C4-2B (cell line): Measurements from ENCODE around the gene KIAA0930.

Experiments used
- ZFX ChIP-seq: fragments of 450-650 bp; IDR thresholded peaks from 2 replicates; pipeline ENCODE4 v1.6.1; 2017
- TF ChIP-seq, protein P1 (sequence below): fragments of 450-650 bp; conservative IDR thresholded peaks from 2 replicates; pipeline ENCODE4 v1.5.1; 2017; ENCODE audit warnings: mild to moderate bottlenecking

DNA sequence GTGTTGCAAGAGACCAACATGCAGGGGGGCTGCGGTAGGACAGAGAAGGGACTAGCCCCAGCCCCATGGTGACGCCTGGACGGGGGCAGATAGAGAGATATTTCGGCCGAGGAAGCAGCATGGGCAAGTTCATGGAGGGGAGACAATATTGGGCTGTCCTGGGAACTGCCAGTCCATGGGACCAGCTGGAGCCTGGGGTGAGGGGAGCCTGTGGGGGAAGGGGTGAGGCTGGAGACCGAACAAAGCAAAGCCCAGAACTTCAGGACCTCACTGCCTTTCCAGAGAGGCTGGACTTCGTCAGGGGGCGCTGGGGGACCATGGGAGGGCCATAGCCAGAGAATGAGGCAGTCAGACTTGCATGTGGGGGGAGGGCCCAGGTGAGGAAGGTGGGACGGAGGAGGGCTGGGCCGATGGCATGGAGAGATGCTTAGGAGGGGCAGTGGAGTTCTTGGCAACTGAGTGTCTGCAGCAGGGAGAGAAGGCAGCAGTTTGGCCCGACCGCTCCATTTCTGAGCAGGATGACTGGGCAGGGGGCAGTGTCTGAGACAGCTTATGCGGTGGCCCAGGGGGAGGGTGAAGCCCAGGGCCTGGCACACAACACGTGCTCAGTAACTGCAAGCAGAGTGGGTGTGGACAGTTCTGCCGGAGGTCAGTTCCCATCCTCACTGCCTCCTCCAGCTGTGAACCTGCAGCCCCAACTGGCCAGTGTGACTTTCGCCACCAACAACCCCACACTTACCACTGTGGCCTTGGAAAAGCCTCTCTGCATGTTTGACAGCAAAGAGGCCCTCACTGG, 44.8 kb upstream of the KIAA0930 start:
- TF ChIP-seq, protein P1, sequence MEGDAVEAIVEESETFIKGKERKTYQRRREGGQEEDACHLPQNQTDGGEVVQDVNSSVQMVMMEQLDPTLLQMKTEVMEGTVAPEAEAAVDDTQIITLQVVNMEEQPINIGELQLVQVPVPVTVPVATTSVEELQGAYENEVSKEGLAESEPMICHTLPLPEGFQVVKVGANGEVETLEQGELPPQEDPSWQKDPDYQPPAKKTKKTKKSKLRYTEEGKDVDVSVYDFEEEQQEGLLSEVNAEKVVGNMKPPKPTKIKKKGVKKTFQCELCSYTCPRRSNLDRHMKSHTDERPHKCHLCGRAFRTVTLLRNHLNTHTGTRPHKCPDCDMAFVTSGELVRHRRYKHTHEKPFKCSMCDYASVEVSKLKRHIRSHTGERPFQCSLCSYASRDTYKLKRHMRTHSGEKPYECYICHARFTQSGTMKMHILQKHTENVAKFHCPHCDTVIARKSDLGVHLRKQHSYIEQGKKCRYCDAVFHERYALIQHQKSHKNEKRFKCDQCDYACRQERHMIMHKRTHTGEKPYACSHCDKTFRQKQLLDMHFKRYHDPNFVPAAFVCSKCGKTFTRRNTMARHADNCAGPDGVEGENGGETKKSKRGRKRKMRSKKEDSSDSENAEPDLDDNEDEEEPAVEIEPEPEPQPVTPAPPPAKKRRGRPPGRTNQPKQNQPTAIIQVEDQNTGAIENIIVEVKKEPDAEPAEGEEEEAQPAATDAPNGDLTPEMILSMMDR = no peak
- no peak for TF ChIP-seq ZFX
